Progenitor cell of endocrine pancreas (in vitro differentiated cells): ENCODE measurements around the gene LDHAL6B. TPM values are rescaled to one million over a fixed set of nuclear protein-coding genes. Genes with fewer than 3 reads are reported as not detected.

Source experiments
- DNase-seq: peaks from one replicate; pipeline ENCODE4 v3.0.0; 2021; ENCODE audit warnings: low spot score; ENCODE audit not compliant: unreplicated experiment
- H3K27ac Mint-ChIP-seq: 2 replicates; pipeline ENCODE4 v1.8.0; 2021; ENCODE audit warnings: mild to moderate bottlenecking, moderate library complexity, mixed read lengths
- H3K27me3 Mint-ChIP-seq: 2 replicates; pipeline ENCODE4 v1.8.0; 2021; ENCODE audit warnings: mixed read lengths
- H3K36me3 Mint-ChIP-seq: 2 replicates; pipeline ENCODE4 v1.8.0; 2022; ENCODE audit warnings: mixed read lengths; ENCODE audit not compliant: insufficient read depth
- H3K4me1 Mint-ChIP-seq: 2 replicates; pipeline ENCODE4 v1.8.0; 2021; ENCODE audit warnings: low read depth, mixed read lengths
- H3K4me3 Mint-ChIP-seq: 2 replicates; pipeline ENCODE4 v1.8.0; 2021; ENCODE audit warnings: low read depth, mild to moderate bottlenecking, moderate library complexity, mixed read lengths
- H3K9me3 Mint-ChIP-seq: 2 replicates; pipeline ENCODE4 v1.8.0; 2021; ENCODE audit warnings: low read depth, mixed read lengths
- total RNA-seq: library from RNA; stranded (reverse); gene quantifications from 2 replicates; pipeline ENCODE4 v1.2.1, GENCODE V29; 2021
- TF ChIP-seq, protein P1 (sequence below): fragments of 200-600 bp; sonication (generic); IDR thresholded peaks from one replicate; pipeline ENCODE4 v1.5.0; 2021; ENCODE audit warnings: antibody characterized with exemption, mild to moderate bottlenecking; ENCODE audit not compliant: unreplicated experiment

Gene LDHAL6B
- total RNA-seq, 1 donor from 2014 or later, result not detected

DNA sequence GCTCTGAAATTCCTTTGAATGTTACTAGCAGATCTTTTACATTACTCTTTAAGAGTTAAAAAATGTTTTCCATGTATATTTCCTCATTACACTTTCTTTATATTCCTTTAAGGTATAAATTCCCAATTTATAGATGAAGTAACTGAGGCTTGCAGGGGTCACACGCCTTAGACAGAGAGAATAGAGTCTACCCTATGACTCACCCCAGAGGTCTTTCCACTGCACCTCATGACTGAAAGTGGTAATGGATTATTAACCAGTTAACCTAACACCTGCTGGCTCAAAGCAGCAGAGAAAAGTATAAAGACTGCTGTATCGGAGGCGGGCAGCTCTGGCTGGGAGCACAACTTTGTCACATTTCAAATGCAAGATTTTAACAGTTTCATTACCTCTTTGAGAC, 37.7 kb downstream of the LDHAL6B start:
- no peak overlapping the region for H3K27ac Mint-ChIP-seq
- peaks cover 4% of the 10 kb centered on the region for H3K4me1 Mint-ChIP-seq
- no peak overlapping the region for H3K4me3 Mint-ChIP-seq
- DNase-seq, result no peak
- H3K27me3 Mint-ChIP-seq, result no peaks in the 10 kb centered on the region
- no peaks in the 10 kb centered on the region for H3K9me3 Mint-ChIP-seq
- TF ChIP-seq, protein P1, sequence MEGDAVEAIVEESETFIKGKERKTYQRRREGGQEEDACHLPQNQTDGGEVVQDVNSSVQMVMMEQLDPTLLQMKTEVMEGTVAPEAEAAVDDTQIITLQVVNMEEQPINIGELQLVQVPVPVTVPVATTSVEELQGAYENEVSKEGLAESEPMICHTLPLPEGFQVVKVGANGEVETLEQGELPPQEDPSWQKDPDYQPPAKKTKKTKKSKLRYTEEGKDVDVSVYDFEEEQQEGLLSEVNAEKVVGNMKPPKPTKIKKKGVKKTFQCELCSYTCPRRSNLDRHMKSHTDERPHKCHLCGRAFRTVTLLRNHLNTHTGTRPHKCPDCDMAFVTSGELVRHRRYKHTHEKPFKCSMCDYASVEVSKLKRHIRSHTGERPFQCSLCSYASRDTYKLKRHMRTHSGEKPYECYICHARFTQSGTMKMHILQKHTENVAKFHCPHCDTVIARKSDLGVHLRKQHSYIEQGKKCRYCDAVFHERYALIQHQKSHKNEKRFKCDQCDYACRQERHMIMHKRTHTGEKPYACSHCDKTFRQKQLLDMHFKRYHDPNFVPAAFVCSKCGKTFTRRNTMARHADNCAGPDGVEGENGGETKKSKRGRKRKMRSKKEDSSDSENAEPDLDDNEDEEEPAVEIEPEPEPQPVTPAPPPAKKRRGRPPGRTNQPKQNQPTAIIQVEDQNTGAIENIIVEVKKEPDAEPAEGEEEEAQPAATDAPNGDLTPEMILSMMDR, result no peak
- no peaks in the 10 kb centered on the region for H3K36me3 Mint-ChIP-seq

DNA sequence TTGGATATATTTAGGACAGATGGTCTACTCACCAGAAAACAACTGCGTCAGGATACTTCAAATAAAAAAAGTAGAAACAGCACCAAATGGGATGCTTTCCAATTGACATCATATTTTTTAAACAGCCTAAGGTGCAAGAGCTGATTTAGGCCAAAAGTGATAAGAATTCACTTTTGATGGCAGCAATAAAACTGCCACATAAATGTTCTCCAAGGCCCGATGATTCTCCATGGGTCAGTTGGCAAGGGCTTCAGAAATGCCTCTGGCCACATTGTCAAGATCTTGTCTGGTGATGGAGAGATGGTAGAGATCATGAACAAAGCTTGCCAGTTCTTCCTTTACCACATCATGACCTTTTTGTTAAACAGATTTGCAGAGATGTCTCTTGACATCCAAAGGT, 38.9 kb downstream of the LDHAL6B start:
- Mint-ChIP-seq H3K36me3 (no peaks in the 10 kb centered on the region), H3K4me1 (peaks cover 4% of the 10 kb centered on the region)

DNA sequence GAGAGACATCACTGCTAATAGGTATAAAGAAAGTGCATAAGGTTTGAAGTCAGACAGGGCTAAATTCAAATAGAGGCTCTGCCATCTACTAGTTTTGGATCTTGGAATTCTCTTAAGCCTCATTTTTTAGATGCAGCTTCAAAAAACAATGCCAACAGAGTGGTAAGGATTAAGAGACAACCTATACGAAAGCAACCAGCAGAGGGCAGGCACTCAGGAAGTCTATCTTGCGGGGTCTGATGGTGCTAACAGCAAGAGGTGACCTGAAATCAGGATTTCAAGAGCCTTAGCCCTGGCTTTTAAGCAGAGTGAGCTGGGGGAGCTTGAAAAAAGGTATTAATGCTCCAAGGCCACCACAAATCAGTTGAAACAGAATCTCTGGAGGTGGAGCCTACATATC, 40.7 kb downstream of the LDHAL6B start:
- no peaks in the 10 kb centered on the region for H3K27me3 Mint-ChIP-seq
- TF ChIP-seq, protein P1, result peak; percentile 73
- H3K4me3 Mint-ChIP-seq, result no peak overlapping the region
- H3K27ac Mint-ChIP-seq, result peak overlapping the region; percentile 37
- no peaks in the 10 kb centered on the region for H3K9me3 Mint-ChIP-seq
- H3K4me1 Mint-ChIP-seq, result peaks cover 4% of the 10 kb centered on the region
- peak; percentile 18 for DNase-seq
- H3K36me3 Mint-ChIP-seq, result no peaks in the 10 kb centered on the region

More for the DNA sequence above, 38.9 kb downstream of the LDHAL6B start:
- TF ChIP-seq, protein P1, result no peak
- DNase-seq, result no peak
- Mint-ChIP-seq H3K4me3 (no peak overlapping the region), H3K27me3 (no peaks in the 10 kb centered on the region), H3K27ac (no peak overlapping the region), H3K9me3 (no peaks in the 10 kb centered on the region)

DNA sequence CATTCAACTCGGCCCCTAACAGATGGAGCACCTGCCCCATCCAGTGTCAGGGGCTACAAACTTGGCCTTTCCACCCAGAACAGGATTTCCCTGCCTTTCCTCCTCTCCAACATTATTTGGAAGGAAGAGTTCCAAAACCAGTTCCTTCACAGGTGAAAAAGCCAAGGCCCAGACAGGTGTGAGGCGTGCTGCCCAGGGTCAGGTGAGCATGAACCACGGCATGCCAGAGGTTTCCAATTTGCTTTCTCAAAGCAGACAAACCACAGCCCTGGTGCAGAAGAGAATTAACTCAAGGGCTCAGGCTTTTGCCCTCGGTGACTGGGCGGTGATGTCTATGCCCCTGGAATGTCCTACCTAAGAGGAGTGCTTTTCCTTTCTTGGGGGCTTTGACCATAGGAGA, 43.2 kb downstream of the LDHAL6B start:
- no peaks in the 10 kb centered on the region for H3K4me1 Mint-ChIP-seq
- H3K36me3 Mint-ChIP-seq, result no peaks in the 10 kb centered on the region
- H3K27me3 Mint-ChIP-seq, result no peaks in the 10 kb centered on the region
- no peaks in the 10 kb centered on the region for H3K9me3 Mint-ChIP-seq
- H3K27ac Mint-ChIP-seq, result peak overlapping the region; percentile 77
- DNase-seq, result no peak
- H3K4me3 Mint-ChIP-seq, result no peak overlapping the region
- TF ChIP-seq, protein P1, result no peak

DNA sequence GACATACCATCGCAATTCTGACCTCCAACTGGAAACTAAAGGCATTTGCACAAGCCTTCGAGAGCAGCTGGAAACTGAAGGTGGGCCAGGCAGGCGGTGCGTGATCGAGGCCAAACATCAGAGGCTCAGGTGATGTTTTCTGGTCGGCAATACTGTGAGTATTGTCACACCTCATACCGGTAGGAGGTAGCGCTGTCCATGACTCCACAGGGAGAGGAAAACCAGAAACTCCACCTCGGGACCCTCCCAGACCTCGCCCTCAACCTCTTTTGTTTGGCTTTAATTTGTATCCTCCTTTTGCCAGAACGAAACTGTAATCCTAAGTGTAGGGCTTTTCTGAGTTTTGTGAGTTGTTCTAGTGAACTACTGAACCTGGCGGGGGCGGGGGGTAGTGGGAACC, 43.6 kb downstream of the LDHAL6B start:
- Mint-ChIP-seq H3K27ac (peak overlapping the region; percentile 77), H3K4me1 (no peaks in the 10 kb centered on the region), H3K9me3 (no peaks in the 10 kb centered on the region), H3K36me3 (no peaks in the 10 kb centered on the region), H3K27me3 (no peaks in the 10 kb centered on the region), H3K4me3 (no peak overlapping the region)
- DNase-seq, result no peak
- TF ChIP-seq, protein P1, result no peak
